ENCODE measurements around the gene SLC22A17. TPM values are rescaled to one million over a fixed set of nuclear protein-coding genes. Genes with fewer than 3 reads are reported as not detected.

SLC22A17 gene
- total and polyA plus RNA-seq, 2 of the 13 experiments (the other 11 are each of a cell fraction or from before 2014, with no cell fraction given), result 0.95 to 1.1 TPM

DNA sequence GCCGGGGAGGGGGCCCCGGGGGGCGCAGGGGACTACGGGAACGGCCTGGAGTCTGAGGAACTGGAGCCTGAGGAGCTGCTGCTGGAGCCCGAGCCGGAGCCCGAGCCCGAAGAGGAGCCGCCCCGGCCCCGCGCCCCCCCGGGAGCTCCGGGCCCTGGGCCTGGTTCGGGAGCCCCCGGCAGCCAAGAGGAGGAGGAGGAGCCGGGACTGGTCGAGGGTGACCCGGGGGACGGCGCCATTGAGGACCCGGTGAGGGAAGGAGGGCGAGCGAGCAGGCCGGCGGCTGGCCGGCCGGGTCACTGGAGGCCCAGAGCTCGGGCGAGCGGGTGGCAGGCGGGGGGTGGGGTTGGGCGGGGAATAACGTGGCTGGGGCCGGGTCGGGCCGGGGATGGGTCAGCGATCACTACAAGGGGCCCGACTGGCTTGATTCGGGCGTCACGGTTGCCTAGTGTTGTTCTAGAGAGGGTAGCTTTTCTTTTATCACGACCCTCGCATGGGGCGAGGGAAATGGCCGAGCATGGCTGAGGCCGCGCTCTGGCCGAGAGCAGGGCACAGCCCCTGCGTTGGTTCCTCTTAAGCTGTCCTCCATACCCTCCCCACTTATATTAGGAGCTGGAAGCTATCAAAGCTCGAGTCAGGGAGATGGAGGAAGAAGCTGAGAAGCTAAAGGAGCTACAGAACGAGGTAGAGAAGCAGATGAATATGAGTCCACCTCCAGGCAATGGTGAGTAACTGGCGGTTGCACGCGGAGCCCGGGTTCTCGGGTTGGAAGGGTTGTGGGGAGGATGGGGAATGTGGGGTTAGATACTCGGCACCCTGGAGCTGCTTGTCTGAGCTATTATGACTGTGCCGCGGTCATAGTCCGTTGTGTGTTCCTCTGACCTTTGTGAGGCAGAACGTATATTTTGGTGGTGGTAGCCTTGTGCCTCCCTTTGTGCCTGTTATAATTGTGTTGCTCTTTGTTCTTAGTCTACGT is 30.8 kb downstream of the SLC22A17 start (continued):
- no peak for TF ChIP-seq ZHX2 (IDR thresholded peaks at IDR 0.05; ENCODE audit: low read depth)
- TF ChIP-seq ZHX2 (CRISPR knock-in tag; IDR thresholded peaks at IDR 0.05; ENCODE audit: borderline replicate concordance), result peak; percentile 38; the same call in 1 of the 2 replicates
- no peak for TF ChIP-seq ZNF737 (CRISPR knock-in tag; IDR thresholded peaks at IDR 0.05; ENCODE audit: borderline replicate concordance)
- peak; percentile 15 for TF ChIP-seq IKZF4 (CRISPR knock-in tag; IDR thresholded peaks at IDR 0.05; ENCODE audit: borderline replicate concordance, low read depth, not compliant biosample characterization)
- TF ChIP-seq, protein P1, sequence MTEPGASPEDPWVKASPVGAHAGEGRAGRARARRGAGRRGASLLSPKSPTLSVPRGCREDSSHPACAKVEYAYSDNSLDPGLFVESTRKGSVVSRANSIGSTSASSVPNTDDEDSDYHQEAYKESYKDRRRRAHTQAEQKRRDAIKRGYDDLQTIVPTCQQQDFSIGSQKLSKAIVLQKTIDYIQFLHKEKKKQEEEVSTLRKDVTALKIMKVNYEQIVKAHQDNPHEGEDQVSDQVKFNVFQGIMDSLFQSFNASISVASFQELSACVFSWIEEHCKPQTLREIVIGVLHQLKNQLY (CRISPR knock-in tag; IDR thresholded peaks at IDR 0.05), result no peak
- TF ChIP-seq ZNF7 (CRISPR knock-in tag; IDR thresholded peaks at IDR 0.05), result no peak
- TF ChIP-seq ERF (CRISPR knock-in tag; IDR thresholded peaks at IDR 0.05), result peak; percentile 65
- TF ChIP-seq ZNF776 (CRISPR knock-in tag; IDR thresholded peaks at IDR 0.05), result peak; percentile 46; the same call in 1 of the 2 replicates
- TF ChIP-seq BCL3 (CRISPR knock-in tag; IDR thresholded peaks at IDR 0.05), result 0 out of 2 replicates have a peak, but pooled peaks have one; percentile 51
- peak; percentile 76; the same call in 1 of the 2 replicates for TF ChIP-seq DNMT1 (CRISPR knock-in tag; IDR thresholded peaks at IDR 0.05)
- no peak for TF ChIP-seq MAFG (CRISPR knock-in tag; IDR thresholded peaks at IDR 0.05)
- TF ChIP-seq ZNF12 (CRISPR knock-in tag; IDR thresholded peaks at IDR 0.05), result peak; percentile 22; the same call in 1 of the 2 replicates
- peak; percentile 25; the same call in 1 of the 2 replicates for TF ChIP-seq PRDM10 (CRISPR knock-in tag; IDR thresholded peaks at IDR 0.05; ENCODE audit: low read depth)
- TF ChIP-seq MBNL3 (CRISPR knock-in tag; conservative IDR thresholded peaks at IDR 0.05), result no peak
- no peak for TF ChIP-seq CHD2 (IDR thresholded peaks at IDR 0.05; ENCODE audit: low read depth, low read length)
